Left hindlimb (tissue), 1 donor: Measurements from ENCODE around the gene CRYBB2.
"Not testable (repeated sequence)": the region's sequence is repeated elsewhere in the genome, so short reads cannot be mapped to it uniquely, and the experiment has no call there.

Experiments used
- DNase-seq: peaks from one replicate; pipeline ENCODE4 v3.0.0-alpha.2; 2018

The CRYBB2 gene, protein sequence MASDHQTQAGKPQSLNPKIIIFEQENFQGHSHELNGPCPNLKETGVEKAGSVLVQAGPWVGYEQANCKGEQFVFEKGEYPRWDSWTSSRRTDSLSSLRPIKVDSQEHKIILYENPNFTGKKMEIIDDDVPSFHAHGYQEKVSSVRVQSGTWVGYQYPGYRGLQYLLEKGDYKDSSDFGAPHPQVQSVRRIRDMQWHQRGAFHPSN

DNA sequence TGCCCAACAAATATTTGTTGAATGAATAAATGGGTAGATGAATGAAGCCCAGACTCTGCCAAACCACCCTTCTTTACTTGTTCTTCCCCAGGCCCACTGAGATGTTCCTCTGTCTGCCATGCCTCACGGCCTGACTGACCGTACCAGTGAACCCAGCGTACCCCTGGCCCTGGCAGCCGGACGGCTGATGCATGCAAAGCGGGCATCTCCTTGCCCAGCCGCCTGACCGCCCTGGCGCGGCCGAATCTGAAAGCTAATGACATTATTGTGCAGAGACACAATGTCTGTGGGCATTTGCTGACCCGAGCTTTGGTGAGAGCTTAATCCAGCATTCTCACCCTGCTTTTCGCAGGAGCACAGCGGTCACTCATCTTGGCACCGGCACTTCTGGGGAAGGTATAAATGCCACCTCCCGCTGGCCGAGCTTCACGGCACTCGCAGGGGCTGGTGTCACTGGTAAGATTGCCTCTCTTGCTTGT is at the start of gene CRYBB2:
Gene CRYBB2, plus strand, starts transcription at position 429 of the 479 bp plus-strand sequence. CDS start 1,791 bp downstream, outside the sequence.
- no peak for DNase-seq

DNA sequence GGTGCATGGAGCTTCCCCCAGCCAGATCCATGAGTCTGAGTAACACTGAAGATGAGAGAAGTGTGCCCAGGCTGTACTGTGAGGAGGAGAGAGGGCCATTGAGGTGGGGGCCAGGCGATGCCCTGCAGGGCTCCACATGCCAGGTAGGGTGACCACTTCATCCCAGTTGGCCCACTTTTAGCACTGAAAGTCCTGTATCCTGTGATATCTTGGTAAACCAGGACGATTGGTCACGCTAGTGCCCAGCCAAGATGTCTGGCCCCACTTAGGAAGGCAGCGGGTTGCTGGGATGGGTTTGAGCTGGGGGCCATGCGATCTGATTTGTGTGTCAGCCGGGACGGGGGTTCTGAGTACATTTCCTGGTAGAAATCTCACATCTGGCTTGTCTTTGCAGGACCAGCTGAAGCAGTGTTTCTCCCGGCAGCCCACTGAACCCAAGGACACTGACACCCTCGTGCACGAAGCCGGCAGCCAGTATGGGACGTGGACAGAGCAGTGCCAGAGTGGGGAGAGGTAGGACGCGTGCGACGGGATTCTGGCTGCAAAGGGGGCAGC is 48.9 kb upstream of the CRYBB2 start:
- DNase-seq = no peak

DNA sequence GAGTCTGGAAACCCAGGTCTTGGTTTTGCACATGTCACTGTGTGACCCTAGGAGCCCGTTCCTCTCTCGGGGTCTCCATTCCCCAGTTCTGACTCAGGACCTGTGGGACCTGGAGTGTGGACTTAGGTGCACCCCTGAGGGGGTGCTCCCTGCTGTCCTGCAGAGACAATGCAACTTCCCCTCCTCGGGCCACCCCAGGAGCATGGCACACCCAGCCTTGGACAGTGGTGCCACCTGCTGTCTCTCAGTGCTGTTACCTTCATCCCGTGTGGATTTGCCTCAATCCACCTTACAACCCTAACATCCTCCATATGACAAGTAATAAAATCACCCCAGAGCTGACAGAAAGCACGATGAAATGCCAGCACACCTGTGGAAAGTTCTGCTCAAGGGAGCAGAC is 47.3 kb upstream of the CRYBB2 start:
- DNase-seq = no peak

DNA sequence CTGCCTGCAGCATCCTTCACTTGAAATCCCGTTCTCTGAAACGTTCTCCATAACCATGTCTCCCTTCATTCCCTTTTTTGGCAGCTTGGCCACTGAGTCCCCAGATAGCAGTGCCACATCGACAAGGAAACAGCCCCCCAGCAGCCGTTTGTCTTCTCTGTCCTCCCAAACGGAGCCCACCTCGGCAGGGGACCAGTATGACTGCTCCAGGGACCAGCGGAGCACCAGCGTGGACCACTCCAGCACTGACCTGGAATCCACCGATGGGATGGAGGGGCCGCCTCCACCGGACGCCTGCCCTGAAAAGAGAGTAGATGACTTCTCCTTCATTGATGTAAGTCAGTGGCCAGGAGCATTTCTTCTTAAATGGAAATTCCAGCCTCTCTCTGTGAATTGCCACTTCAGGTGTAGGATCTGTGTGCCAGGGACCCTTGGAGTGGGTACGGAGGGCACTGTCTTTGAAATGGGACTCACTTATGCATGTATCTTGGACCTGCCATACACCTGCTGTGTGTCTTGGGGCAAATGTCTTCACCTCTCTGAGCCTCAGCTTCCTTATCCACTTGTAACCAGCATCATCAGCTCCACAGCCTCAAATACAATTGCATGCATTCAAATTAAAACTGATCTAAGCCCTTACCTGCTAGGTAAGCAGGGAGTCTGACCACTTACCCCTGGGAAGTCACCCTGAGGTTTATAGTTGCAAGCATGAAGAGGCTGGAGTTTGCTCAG is 45.1 kb upstream of the CRYBB2 start:
- DNase-seq = no peak

DNA sequence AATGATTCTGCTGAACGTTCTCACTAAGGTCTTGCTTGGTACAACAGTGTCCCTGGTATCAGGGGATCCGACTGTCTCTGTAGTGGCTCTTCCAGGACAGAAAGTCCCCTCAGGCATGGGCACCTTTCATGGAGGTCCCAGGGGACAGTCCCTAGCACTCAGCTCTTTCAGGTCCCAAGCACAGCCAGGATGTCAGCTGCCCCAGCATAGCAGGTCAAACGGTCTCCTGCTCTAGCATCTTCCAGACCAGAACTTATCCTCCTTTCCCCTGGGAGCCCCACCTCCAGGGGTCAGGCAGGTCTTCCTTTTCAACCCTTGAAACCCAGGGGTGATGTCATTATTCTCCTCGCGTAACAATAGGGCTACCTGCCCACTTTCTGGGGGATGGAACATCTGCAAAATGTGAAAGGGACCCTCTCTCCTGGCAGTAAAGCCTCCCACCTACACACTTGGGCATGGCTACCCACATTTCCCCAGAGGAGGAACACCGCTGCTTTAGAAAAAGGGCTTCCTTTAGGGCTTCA is 44.5 kb upstream of the CRYBB2 start:
- DNase-seq = no peak

DNA sequence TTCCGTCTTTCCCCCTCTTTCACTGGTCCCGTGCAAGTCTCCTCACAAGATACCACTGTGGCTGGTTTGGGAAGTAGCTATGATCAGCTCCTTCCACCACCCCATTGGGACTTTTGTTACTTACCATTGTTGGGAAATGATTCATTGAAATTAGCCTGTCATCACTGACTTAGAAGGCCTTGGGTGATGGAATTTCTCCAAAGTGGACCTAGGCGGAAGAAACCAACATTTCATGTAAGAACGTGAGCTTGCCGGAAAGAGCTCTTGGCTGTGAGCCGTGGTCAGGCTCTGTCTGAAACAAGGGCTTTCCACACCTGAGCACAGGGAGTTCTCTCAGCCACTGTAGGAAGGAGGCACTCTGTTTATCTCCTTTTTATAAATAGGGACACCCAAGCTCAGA is 43.3 kb upstream of the CRYBB2 start:
- no peak for DNase-seq

DNA sequence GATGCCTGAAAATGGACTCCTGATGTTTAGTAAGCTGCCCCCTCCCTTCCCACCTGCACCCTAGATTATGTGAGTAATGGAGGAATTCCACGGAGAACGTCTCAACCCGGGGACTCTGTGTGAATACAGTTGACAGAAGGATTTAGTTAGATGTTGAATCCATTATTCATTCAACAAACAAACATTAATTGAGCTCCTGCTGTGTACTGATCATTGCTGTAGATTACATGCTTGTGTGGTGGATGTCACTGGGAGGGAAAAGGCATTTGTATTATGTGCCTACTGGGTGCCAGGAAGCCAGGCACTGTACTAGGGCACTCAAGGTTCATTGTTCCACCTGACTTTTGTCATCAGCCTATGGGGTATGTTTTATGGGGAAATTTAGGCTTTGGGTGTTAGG is 42.6 kb upstream of the CRYBB2 start:
- no peak for DNase-seq

DNA sequence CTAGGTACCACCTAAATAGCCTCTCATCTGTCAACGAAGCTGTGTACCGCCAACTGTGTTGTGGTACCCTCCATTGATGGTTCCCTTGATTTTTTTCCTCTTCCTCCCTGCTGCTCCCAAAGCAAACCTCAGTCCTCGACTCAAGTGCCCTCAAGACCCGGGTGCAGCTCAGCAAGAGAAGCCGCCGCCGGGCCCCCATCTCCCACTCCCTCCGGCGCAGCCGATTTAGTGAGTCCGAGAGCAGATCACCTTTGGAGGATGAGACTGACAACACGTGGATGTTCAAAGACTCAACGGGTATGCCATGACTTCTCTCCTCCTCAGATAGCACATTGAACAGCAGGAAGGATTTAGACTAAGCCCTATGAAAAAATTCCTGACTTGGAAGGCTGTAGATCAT is 42.2 kb upstream of the CRYBB2 start:
- DNase-seq = no peak

DNA sequence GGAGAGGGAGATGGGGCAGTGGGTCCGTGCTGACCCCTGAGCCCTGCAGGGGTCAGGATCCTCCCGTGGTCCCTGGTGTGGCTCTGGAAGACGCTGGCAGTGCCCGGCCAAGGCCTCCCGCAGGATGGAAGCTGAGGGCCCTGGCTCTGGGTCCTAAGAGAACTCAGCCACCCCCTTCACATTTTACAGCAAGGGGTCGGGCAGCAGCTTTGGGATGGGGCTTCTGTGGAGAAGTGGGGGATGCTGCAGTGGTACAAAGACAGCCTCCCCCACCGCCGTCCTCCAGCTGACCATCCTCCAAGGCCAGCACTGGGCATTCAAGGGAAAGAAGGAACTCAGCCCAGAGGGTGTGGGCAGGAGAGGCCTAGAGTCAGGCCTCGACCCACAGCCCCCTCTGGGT is 41.5 kb upstream of the CRYBB2 start:
- no peak for DNase-seq

DNA sequence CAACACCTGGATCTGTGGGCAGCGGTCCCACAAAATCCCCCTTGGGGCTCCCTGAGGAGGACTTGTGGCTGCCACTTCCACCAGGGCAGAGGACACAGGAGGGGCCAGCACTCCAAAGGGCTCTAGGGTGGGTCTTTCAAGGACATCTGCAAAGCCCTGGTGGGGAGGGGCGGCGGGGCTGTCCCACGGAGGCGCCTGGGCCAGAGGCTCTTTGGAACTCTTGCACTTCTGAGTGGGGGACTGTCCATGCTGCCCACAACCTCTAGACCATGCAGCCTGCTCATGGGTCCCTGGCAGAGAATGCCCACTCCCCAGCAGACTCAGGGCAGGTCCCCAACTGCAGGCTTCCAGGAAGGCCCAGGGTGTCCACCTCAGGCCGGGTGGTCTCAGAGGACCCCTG is 41.1 kb upstream of the CRYBB2 start:
- DNase-seq = not testable (repeated sequence)

DNA sequence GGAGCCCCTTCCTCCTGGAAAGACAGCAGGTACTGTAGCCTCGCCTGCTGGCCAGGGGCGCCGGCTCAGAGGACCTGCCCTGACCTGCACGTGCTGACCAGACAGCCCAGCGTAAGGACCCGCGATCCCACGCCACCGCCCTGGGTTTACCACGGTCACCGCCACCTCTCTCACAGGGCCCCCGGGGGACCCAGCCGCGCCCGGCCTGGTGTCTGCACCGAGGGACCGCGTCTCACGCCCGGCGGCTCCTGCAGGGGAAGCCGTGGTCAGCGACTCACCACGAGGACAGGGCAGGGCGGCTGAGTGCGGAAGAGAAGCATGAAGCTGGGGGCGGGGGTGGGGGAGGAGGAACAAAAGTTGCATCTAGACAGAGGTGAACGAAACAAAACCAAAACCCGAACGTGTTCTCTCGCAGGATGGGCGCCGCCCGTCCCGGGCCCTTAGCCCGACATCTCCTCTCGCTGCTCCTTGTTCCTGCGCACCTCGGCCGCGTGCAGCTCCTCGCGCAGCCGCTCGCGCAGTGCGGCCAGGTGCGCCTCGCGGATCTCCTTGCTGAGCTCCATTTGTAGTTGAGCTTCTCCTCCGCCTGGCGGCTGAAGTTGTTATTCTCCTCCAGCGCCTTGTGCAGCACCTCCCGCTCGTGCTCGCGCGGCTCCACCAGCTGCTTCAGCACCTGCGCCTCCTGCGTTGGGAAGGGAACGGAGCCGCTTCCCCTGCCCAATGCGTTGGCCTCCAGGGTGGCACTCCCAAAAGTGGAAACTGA is 40.4 kb upstream of the CRYBB2 start:
- not testable (repeated sequence) for DNase-seq

DNA sequence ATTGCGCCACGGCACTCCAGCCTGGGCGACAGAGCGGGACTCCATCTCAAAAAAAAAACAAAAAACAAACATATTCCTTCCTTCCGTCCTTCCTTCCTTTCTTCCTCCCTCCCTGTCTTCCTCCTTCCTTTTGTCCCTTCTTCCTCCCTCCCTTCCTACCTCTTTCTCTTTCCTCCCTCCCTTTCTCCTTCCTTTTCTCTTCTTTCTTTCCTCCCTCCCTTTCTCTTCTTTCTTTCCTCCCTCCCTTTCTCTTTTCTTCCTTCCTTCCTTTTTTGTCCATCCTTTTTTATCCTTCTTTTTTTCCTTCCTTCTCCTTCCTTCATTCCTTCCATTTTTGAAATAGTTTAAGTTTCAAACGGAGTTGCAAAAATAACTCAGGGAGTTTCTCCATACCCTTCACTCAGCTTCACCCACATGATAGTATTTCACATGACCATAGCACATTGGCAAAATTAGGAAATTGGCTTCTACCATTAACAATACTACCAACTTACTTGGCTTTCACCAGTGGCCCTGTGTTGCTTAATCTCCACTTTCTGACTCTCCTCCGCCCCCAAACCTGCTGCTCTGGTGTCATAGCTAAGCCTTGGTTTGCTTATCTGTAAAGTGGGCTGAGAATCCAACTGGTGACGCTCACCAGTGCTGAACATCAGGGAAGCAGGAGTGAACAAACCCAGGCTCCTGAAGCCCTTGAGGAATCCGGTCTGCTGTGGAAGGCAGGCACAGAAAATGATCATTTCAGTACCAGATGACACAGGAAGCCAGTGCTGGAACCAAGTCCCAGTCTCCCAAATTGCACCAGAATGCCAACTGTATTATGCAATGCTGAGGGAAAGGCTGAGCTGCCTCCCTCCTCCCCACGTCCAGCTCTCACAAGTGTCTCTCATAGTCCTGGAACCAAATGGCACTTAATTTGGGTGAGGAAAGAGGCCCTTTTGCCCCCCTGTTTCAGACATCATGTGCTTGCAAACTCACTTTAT is 37.0 kb upstream of the CRYBB2 start:
- no peak for DNase-seq

DNA sequence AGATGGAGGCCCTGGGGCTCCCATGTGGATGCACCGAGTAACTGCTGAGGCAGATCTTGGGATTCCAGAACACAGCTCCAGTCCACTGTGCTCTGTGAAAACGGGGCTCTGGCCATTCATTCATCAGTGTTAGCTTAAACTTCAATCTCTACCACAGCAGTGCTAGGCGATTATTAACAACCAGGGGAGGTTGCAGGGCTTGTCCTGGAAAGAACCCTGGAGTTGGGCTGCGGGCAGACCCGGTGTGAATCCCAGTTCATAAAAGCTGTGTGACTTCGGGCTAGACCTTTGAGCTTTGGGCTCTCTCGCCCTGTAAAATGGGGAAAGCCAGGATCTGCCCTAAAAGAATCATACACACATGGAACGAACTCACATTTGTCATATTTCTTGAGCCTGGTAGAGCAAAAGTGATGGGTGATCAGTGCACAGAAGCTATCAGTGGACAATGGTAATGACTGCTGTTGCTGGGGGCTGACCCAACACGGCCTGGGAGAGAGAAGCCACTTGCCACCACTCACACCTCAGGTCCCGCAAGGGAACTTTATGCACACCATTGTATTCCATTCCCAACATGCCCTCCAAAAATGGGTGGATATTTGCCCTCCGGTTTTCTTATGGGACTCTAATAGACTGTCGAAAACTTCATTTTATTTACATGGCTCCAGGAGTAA is 35.4 kb upstream of the CRYBB2 start:
- no peak for DNase-seq

DNA sequence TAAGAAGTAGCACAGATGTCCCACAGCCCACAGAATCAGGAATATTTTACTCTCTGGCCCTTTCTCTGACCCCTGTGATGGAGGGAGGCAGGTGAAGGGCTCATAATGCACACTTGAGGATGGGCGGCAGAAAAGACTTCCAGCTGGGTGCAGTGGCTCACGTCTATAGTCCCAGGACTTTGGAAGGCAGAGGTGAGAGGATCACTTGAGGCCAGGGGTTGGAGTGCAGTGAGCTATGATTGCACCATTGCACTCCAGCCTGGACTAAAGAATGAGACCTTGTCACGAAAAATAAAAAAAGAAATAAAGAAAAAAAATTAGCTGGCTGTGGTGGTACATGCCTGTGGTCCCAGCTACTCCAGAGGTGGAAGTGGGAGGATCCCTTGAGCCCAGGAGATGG is 33.3 kb upstream of the CRYBB2 start:
- DNase-seq = no peak

DNA sequence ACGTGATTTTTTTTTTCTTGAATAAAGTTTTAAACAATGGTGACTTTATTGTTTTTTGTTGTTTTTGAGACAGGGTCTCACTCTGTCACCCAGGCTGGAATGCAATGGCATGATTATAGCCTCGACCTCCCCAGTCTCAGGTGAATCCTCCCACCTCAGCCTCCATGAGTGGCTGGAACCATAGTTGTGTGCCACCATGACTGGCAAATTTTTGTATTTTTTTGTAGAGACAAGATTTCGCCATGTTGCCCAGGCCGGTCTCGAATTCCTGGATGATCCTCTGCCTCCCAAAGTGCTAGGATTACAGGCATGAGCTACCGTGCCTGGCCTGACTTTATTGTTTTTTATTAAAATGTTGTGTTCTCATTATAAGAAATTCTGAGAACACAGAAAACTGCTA is 32.0 kb upstream of the CRYBB2 start:
- DNase-seq = no peak

DNA sequence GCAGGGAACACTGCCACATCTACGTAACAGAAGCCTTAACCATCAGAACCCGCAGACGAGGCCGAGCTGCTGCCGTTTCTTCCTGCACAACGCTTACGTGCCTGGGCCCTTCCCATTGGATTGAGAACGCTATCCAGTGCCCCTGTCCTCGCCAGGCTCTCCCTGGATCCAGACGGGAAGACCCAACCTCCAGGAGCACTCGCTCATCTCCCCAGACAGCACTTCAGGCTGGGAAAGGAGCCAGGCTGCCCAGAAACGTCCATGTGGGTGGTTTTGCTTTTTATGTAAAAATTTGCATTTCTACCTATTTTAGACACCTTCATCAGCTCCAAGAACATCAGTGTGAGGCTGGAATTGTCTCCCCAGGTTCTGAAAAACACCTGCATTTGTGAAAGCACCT is 27.0 kb upstream of the CRYBB2 start:
- no peak for DNase-seq

DNA sequence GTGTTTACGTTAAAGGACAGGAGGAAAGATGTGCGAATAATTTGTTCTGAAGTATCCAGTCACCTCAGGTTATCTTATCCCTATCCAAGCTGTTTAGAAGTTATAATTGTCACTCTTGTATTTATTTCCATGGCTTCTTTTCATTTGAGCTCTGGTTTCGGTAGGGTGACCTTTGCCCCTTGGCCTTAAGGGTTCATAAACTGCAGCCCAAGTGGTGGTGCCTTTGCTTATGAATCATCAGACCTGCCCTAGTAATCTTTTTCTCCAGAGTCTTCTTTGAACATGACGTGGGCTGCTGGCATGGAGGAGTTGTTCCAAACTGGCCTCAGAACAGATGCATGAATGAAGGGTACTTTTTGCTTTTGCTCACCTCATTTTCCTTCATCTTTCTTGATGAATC is 26.3 kb upstream of the CRYBB2 start:
- DNase-seq = no peak

DNA sequence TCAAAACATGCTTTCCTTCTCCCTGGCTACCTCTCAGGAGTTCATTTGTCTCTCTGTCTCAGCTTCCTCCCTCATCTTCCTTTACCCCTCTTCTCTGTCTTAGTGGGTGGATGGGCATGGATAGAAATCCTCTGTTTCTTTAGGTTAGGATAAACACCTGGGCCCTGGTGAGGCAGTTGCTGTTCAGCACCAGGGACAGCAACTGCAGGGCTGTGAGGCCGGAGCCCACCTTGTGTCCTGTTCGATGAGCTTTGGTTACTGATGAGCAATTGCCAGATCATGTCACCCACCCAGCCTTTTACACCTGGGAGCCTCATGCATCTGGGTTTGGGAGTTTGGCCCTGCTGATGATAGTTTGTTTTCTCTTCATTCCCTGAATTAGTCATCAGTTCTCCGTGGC is 25.9 kb upstream of the CRYBB2 start:
- no peak for DNase-seq

DNA sequence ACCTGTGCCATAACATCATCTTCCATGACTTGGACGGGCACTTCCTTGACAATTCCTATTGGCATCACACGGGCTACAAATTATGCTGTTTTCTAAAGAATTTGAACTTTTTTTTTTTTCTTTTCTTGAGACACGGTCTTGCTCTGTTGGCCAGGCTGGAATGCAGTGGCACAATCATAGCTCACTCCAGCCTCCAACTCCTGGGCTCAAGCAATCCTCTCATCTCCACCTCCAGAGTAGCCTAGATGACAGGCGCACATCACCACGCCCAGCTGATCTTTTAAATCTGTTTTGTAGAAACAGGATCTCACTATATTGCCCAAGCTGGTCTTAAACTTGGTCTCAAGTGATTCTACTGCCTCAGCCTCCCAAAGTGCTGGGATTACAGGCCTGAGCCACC is 23.1 kb upstream of the CRYBB2 start:
- DNase-seq = no peak

DNA sequence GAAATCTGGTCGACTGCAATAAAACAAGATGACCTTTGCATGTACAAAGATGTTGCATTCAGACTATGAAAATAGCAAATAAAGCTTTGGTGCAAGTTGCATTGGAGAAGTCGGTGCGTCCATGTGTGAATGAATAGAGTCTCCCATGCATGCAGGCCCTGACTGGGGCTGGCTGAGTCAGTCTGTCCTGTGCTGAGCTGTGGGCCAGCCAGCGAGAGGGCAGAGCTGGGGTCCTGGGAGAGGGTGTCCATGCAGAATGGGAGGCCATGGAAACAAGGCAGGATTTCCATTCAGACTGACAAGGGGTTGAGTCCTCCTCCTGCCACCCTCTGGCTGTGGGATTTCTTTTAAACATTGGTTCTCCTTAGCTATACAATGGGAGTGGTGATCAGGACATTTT is 22.1 kb upstream of the CRYBB2 start:
- no peak for DNase-seq

DNA sequence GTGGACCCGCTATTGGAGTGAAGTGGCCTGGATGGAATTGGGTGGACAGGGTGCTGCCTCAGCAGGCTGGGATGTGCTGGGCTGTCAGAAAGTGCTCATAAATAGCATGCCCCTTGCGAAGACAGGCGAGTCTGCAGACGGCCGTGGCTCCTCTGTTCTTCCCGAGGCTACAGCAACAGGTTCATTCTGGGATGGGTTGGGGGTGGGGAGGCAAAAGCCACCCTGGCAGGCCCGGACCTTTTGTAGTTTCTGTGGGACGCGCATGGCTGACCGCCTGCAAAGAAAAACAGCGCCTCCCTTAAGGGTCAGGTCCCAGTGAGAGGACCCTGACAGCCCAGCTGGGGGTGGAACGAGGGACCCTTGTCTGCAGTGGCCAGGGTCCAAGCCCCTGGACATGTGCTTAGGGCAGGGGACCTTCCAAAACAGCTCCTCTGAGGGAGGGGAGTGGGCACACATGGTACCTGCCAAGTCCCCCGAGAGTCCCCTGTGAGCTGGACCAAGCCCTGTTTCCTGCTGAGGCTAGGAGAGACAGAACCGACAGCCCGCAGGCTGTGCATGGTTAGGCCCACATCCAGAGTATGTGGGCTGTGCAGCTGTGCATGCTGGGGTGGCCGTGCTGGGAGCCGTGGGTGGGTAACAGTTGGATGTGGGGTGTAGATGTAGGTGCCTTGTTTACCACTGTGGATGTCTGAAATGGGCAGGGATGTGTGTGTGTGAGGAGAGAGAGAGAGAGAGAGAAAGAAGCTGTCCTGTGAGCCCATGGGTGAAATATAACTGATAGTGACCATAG is 19.5 kb upstream of the CRYBB2 start, which contains the start of gene CRYBB3:
Gene CRYBB3, plus strand, starts transcription at position 128 of the 790 bp plus-strand sequence. CDS start 1,539 bp downstream, outside the sequence.
- DNase-seq = no peak
